Right lobe of liver (tissue), 6 donors: ENCODE results near the gene GLIS2. TPM values are rescaled to one million over a fixed set of nuclear protein-coding genes. Genes with fewer than 3 reads are reported as not detected.

Experiments used
- ATAC-seq, 4 donors: fragments of 200-7000 bp; cut with Tn5 transposase; one replicate each; pipeline ENCODE4 v1.9.1; 2020; ENCODE audit warnings: mild to moderate bottlenecking in 4 of 4, moderate library complexity in 4 of 4
- DNase-seq, 3 donors: peaks; one replicate each; pipeline ENCODE4 v3.0.0-alpha.2; 2020
- H3K27ac ChIP-seq, 3 donors: fragments of 200-600 bp; one replicate each; pipeline ENCODE4 v1.8.0; 2022
- H3K27me3 ChIP-seq, 2 donors: fragments of 200-600 bp; one replicate each; pipeline ENCODE4 v1.8.0; 2022
- H3K36me3 ChIP-seq, 4 donors: fragments of 200-600 bp; sonication (generic) in 1 of 4; one replicate each; pipeline versions ENCODE4 v1.5.1 to v1.8.0; 2017 to 2022; ENCODE audit warnings: control low read depth in 1 of 4
- H3K4me1 ChIP-seq, 4 donors: fragments of 200-600 bp; sonication (generic) in 1 of 4; one replicate each; pipeline versions ENCODE4 v1.5.1 to v1.8.0; 2017 to 2022; ENCODE audit warnings: control low read depth in 1 of 4
- H3K4me3 ChIP-seq, 3 donors: fragments of 200-600 bp; one replicate each; pipeline ENCODE4 v1.8.0; 2022
- H3K9me3 ChIP-seq, 4 donors: fragments of 200-600 bp; sonication (generic) in 1 of 4; one replicate each; pipeline versions ENCODE4 v1.5.1 to v1.8.0; 2017 to 2022; ENCODE audit warnings: control low read depth in 1 of 4
- CTCF ChIP-seq, 4 donors: fragments of 200-600 bp in 3 of 4; fragments of 450-650 bp in 1 of 4; IDR thresholded peaks; one replicate each; pipeline versions ENCODE4 v1.5.1 to v1.8.0; 2016 to 2022; ENCODE audit warnings: antibody characterized with exemption in 4 of 4, mild to moderate bottlenecking in 2 of 4
- POLR2A ChIP-seq: fragments of 450-650 bp; IDR thresholded peaks from one replicate; pipeline ENCODE4 v1.6.1; 2017; ENCODE audit warnings: antibody characterized with exemption, mild to moderate bottlenecking
- WGBS: methylation state at CpG from one replicate; pipeline ENCODE4 v1.1.6; 2018; ENCODE audit warnings: low coverage, low lambda C conversion rate; ENCODE audit not compliant: insufficient coverage; ENCODE audit errors: missing lambda C conversion rate; 5-methylcytosine and 5-hydroxymethylcytosine counted together
- intact Hi-C, 2 donors: fragments of 100-400 bp; cut with DNase I; formaldehyde crosslinking; loops; one replicate each; pipeline versions ENCODE4 v1.11.2 to v1.14.1; 2022
- total RNA-seq, 6 experiments: library from RNA; depleted of rRNA in 2 of 6; stranded (reverse); fragments of >200 nt in 2 of 6; fragmentation: NEBNext Ultra II Directional in 3 of 6; extraction: Animal tissue kit (Norgen Biotek cat#: 25700) in 3 of 6; gene quantifications; one replicate each; pipeline versions ENCODE4 v1.1.0 to v1.2.4, GENCODE V29; 2016 to 2023
- donor health status: DM: no; HTN: yes; CAD: no.
- donor health status: DM: no; HTN: no; CAD: no.
- donor health status: DM: no; HTN: no; CAD: no.
- donor health status: DM: no; HTN: yes; CAD: no.
- donor health status: DM: no; HTN: yes; CAD: no.

GLIS2 gene
- total RNA-seq, 6 experiments from 2014 or later: 0.79 to 2.6 (median 1.4) TPM

- intact Hi-C loops: loop anchor here in 1 of 2 donors (5.0 kb wide), 1 partner anchor 135 kb away; no protein-coding TSS in a partner anchor
- no peak for ATAC-seq
- Histone ChIP-seq H3K4me1 (no peaks in the 10 kb centered on the region), H3K4me3 (no peak overlapping the region), H3K9me3 (no peaks in the 10 kb centered on the region), H3K27ac (no peak overlapping the region), H3K36me3 (peaks cover 0 to 17% (median 7%) of the 10 kb centered on the region in 4 donors), H3K27me3 (no peaks in the 10 kb centered on the region)
- DNase-seq: peak in 1 of 3 donors; percentile 55
- TF ChIP-seq CTCF (IDR thresholded peaks at IDR 0.05) (no peak), POLR2A (no peak)
- WGBS: 72% methylated on average over 3 of the region's 41 CpGs
These were observed 21.1 kb downstream of the GLIS2 start for GRCh38 chr16:4336701-4337539.

GRCh38 chr16:4337540-4338088, 21.7 kb downstream of the GLIS2 start:
- intact Hi-C loops: loop anchor here in 1 of 2 donors (5.0 kb wide), 1 partner anchor 135 kb away; no protein-coding TSS in a partner anchor
- no peak for ATAC-seq
- no peaks in the 10 kb centered on the region for H3K27me3 ChIP-seq
- H3K27ac ChIP-seq: no peak overlapping the region
- no peak for DNase-seq
- no CpG with 5 or more reads among the region's 12 CpGs for WGBS
- H3K4me3 ChIP-seq: no peak overlapping the region
- H3K36me3 ChIP-seq: peaks cover 0 to 17% (median 7%) of the 10 kb centered on the region in 4 donors
- TF ChIP-seq POLR2A (no peak), CTCF (IDR thresholded peaks at IDR 0.05) (no peak)
- no peaks in the 10 kb centered on the region for H3K4me1 ChIP-seq
- no peaks in the 10 kb centered on the region for H3K9me3 ChIP-seq

DNA sequence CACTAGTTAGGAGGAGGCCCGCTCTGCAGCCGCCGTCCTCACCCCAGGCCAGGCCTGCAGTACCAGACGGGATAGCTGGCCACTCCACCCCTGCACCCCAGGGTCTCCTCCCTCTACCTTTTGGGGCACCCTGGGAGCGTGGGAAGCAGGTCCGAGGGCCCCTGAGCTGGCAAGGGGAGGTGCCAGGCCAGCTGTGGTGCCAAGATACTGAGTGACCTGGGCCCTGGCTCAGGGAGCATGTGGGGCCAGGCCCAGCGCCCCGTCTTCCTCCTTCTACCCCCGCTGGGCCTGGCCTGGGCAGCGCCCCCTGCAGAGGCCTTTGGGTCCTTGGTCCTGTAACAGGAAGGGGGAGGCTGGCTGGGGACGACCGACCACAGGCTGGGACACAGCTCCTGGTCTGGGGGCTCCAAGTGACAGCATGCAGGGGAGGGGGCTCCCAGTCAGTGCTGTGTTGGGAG, 22.3 kb downstream of the GLIS2 start:
- no peaks in the 10 kb centered on the region for H3K4me1 ChIP-seq
- peaks cover 0 to 17% (median 7%) of the 10 kb centered on the region in 4 donors for H3K36me3 ChIP-seq
- intact Hi-C loops: loop anchor here in 1 of 2 donors (5.0 kb wide), 1 partner anchor 136 kb away; no protein-coding TSS in a partner anchor
- no peak for DNase-seq
- no peak for TF ChIP-seq CTCF (IDR thresholded peaks at IDR 0.05)
- TF ChIP-seq POLR2A: no peak
- no peaks in the 10 kb centered on the region for H3K9me3 ChIP-seq
- no CpG with 5 or more reads among the region's 12 CpGs for WGBS
- no peak overlapping the region for H3K27ac ChIP-seq
- peak in 2 of 4 donors; percentile 2 to 5 for ATAC-seq
- H3K27me3 ChIP-seq: no peaks in the 10 kb centered on the region
- H3K4me3 ChIP-seq: no peak overlapping the region

GRCh38 chr16:4338712-4339299, 22.9 kb downstream of the GLIS2 start:
- TF ChIP-seq POLR2A (no peak), CTCF (IDR thresholded peaks at IDR 0.05) (no peak)

More at GRCh38 chr16:4338712-4339299, 22.9 kb downstream of the GLIS2 start:
- DNase-seq (peak in 1 of 3 donors; percentile 53), ATAC-seq (peak in 1 of 4 donors; percentile 2)
- Histone ChIP-seq H3K36me3 (peaks cover 0 to 17% (median 7%) of the 10 kb centered on the region in 4 donors), H3K27ac (no peak overlapping the region), H3K27me3 (no peaks in the 10 kb centered on the region), H3K4me3 (no peak overlapping the region), H3K4me1 (no peaks in the 10 kb centered on the region), H3K9me3 (no peaks in the 10 kb centered on the region)
- intact Hi-C loops: loop anchor here in 1 of 2 donors (5.0 kb wide), 1 partner anchor 137 kb away; no protein-coding TSS in a partner anchor
- 73% methylated on average over 3 of the region's 10 CpGs for WGBS
